Esophagus squamous epithelium (tissue), 5 donors: ENCODE measurements around the gene TMEM26. TPM values are rescaled to one million over a fixed set of nuclear protein-coding genes. Genes with fewer than 3 reads are reported as not detected.

Experiments used
- DNase-seq: peaks from one replicate; lab custom pipeline; 2025; lab: John Stamatoyannopoulos, UW
- H3K27ac ChIP-seq, 4 donors: fragments of 200-600 bp; sonication (generic); one replicate each; pipeline ENCODE4 v1.5.1; 2016 to 2019; ENCODE audit warnings: mild to moderate bottlenecking in 1 of 4
- H3K27me3 ChIP-seq, 4 donors: fragments of 200-600 bp; sonication (generic); 1 replicate in 3 of 4; 2 replicates in 1 of 4; pipeline versions ENCODE4 v1.5.1 to v1.6.0; 2017 to 2021; ENCODE audit warnings: antibody characterized with exemption in 1 of 4
- H3K36me3 ChIP-seq, 3 donors: fragments of 200-600 bp; sonication (generic); one replicate each; pipeline ENCODE4 v1.5.1; 2016 to 2019
- H3K4me1 ChIP-seq, 3 donors: fragments of 200-600 bp; sonication (generic); one replicate each; pipeline ENCODE4 v1.5.1; 2017 to 2019
- H3K4me3 ChIP-seq, 4 donors: fragments of 200-600 bp; sonication (generic); 1 replicate in 3 of 4; 2 replicates in 1 of 4; pipeline ENCODE4 v1.5.1; 2016 to 2019; ENCODE audit warnings: mild to moderate bottlenecking in 2 of 4, moderate library complexity in 1 of 4
- H3K9me3 ChIP-seq, 3 donors: fragments of 200-600 bp; sonication (generic); one replicate each; pipeline ENCODE4 v1.5.1; 2016 to 2019
- POLR2A ChIP-seq, 4 donors: fragments of 450-650 bp; IDR thresholded peaks; one replicate each; pipeline ENCODE4 v1.6.1; 2017; ENCODE audit warnings: antibody characterized with exemption in 4 of 4, mild to moderate bottlenecking in 4 of 4, moderate library complexity in 3 of 4
- WGBS, 2 donors: methylation state at CpG; one replicate each; pipeline ENCODE4 v1.1.5; 2018; 5-methylcytosine and 5-hydroxymethylcytosine counted together
- intact Hi-C: fragments of 100-400 bp; cut with DNase I; formaldehyde crosslinking; loops from one replicate; pipeline ENCODE4 v1.15.0; 2022
- total RNA-seq, 4 donors: library from RNA; depleted of rRNA; stranded (reverse); fragments of >200 nt; gene quantifications; one replicate each; pipeline ENCODE4 v1.1.0, GENCODE V29; 2016
- TF ChIP-seq, protein P1 (sequence below), 6 experiments: fragments of 450-650 bp in 4 of 6; fragments of 200-600 bp in 2 of 6; sonication (generic) in 2 of 6; IDR thresholded peaks; one replicate each; pipeline ENCODE4 v1.5.1; 2016 to 2019; ENCODE audit warnings: antibody characterized with exemption in 6 of 6, mild to moderate bottlenecking in 4 of 6, moderate library complexity in 4 of 6
- donor health status: DM: yes; HTN: yes; CAD: no.

The TMEM26 gene
- under 1 TPM in 3 of 4 donors, not detected in 1; 0.09 to 0.38 (median 0.09) TPM for total RNA-seq

GRCh38 chr10:61452655-61453641, at the start of gene TMEM26:
TMEM26 (minus strand) TSS chr10:61453381; CDS start chr10:61453081, 300 bp downstream.
- Histone ChIP-seq H3K36me3 (no peaks in the 10 kb centered on the region), H3K9me3 (no peaks in the 10 kb centered on the region), H3K27me3 (peaks cover 0 to 29% (median 0%) of the 10 kb centered on the region in 4 donors), H3K4me3 (peak within 1 kb of the TSS; percentile 19 to 71 (median 40)), H3K27ac (peak within 1 kb of the TSS in 2 of 4 donors; percentile 5 to 49), H3K4me1 (peaks cover 0 to 18% (median 7%) of the 10 kb centered on the region in 3 donors)
- intact Hi-C loops, result no loop called here
- WGBS, 2 donors, result 2 to 25% methylated on average over 4 to 18 of the region's 58 CpGs
- no peak for TF ChIP-seq POLR2A (IDR thresholded peaks at IDR 0.05)
- TF ChIP-seq, protein P1, sequence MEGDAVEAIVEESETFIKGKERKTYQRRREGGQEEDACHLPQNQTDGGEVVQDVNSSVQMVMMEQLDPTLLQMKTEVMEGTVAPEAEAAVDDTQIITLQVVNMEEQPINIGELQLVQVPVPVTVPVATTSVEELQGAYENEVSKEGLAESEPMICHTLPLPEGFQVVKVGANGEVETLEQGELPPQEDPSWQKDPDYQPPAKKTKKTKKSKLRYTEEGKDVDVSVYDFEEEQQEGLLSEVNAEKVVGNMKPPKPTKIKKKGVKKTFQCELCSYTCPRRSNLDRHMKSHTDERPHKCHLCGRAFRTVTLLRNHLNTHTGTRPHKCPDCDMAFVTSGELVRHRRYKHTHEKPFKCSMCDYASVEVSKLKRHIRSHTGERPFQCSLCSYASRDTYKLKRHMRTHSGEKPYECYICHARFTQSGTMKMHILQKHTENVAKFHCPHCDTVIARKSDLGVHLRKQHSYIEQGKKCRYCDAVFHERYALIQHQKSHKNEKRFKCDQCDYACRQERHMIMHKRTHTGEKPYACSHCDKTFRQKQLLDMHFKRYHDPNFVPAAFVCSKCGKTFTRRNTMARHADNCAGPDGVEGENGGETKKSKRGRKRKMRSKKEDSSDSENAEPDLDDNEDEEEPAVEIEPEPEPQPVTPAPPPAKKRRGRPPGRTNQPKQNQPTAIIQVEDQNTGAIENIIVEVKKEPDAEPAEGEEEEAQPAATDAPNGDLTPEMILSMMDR (IDR thresholded peaks at IDR 0.05), result no peak
- no peak for DNase-seq

- H3K4me1 ChIP-seq, result no peaks in the 10 kb centered on the region
- H3K27me3 ChIP-seq, result no peaks in the 10 kb centered on the region
- no peak overlapping the region for H3K4me3 ChIP-seq
- intact Hi-C loops, result no loop called here
- TF ChIP-seq, protein P1 (IDR thresholded peaks at IDR 0.05), result no peak
- TF ChIP-seq POLR2A (IDR thresholded peaks at IDR 0.05), result no peak
- H3K36me3 ChIP-seq, result no peaks in the 10 kb centered on the region
- DNase-seq, result no peak
- H3K9me3 ChIP-seq, result no peaks in the 10 kb centered on the region
- no peak overlapping the region for H3K27ac ChIP-seq
Measured at GRCh38 chr10:61500460-61500859, 47.3 kb upstream of the TMEM26 start.

DNA sequence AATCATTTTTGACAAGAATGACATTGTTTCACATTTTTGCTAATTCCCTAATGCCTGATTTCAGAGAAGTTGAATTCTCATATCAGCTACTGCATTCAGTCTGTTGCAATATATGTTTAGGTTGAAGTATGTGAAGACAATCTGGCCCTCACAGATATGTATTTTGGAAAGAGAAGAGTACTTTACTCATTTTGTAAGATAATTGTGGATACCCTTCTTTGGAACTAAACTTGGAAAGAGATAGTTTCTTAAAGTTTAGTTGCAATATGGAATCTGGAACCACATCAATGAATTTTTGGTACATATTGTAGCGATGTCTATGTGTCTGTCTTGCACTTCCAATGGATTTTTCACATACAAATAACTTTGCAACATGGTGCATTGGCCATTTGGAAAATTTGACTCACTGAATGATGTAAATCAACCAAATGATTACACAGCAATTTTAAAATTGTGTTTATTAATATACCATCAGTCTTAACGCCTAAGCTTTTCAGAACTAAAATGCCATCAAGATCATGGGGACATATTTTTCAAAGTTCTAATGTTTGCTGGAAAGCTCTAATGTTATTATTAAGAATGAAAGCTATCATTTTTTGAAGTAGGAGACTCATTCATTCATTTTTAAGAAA, 39.3 kb upstream of the TMEM26 start:
- H3K4me3 ChIP-seq, result no peak overlapping the region
- no peak overlapping the region for H3K27ac ChIP-seq
- 92 to 96% methylated on average over 2 of the region's 2 CpGs for WGBS, 2 donors
- H3K4me1 ChIP-seq, result no peaks in the 10 kb centered on the region
- intact Hi-C loops, result no loop called here
- no peaks in the 10 kb centered on the region for H3K36me3 ChIP-seq
- no peak for DNase-seq
- TF ChIP-seq, protein P1 (IDR thresholded peaks at IDR 0.05), result no peak
- TF ChIP-seq POLR2A (IDR thresholded peaks at IDR 0.05), result no peak
- H3K27me3 ChIP-seq, result no peaks in the 10 kb centered on the region
- H3K9me3 ChIP-seq, result no peaks in the 10 kb centered on the region

DNA sequence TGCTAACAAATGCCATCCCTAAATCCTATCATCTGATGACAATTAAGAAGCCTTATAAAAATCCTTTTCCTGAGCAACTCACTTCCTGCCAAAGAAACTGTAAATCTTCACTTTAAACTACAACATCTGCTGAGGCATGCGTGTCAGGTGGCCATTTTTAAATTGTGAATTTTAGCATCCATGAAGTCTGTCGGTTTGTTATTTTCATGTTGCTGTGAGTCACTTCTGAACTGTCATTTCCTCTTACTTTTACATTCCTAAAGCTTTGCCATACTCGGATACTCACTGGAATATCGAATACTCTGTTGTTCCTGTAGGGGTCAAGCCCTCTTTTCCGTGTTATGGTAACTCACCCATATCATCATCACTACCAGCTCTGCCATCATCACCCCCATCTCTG, 34.3 kb upstream of the TMEM26 start:
- no peaks in the 10 kb centered on the region for H3K9me3 ChIP-seq
- no peak overlapping the region for H3K4me3 ChIP-seq
- H3K27me3 ChIP-seq, result no peaks in the 10 kb centered on the region
- no peak overlapping the region for H3K27ac ChIP-seq
- DNase-seq, result no peak
- no peaks in the 10 kb centered on the region for H3K4me1 ChIP-seq
- H3K36me3 ChIP-seq, result no peaks in the 10 kb centered on the region
- TF ChIP-seq POLR2A (IDR thresholded peaks at IDR 0.05), result no peak
- TF ChIP-seq, protein P1 (IDR thresholded peaks at IDR 0.05), result no peak
- intact Hi-C loops, result no loop called here
- WGBS, 2 donors, result 55 to 84% methylated on average over 5 of the region's 5 CpGs
